Measurements from ENCODE around the gene PLXDC2. TPM values are rescaled to one million over a fixed set of nuclear protein-coding genes. Genes with fewer than 3 reads are reported as not detected.

The PLXDC2 gene
- total and polyA plus RNA-seq, 2 donors = 7.1 to 8.0 TPM

- Histone ChIP-seq H3K27me3 (ENCODE audit: control insufficient read depth in 2 of 2, insufficient read depth in 1 of 2, low read length in 1 of 2) (no peaks in the 10 kb centered on the region), H3K36me3 (ENCODE audit: control insufficient read depth in 2 of 2, insufficient read depth in 2 of 2, low read length in 1 of 2) (no peaks in the 10 kb centered on the region), H3K4me1 (ENCODE audit: control insufficient read depth in 2 of 2, insufficient read depth in 2 of 2, low read length in 2 of 2) (no peaks in the 10 kb centered on the region), H3K4me3 (ENCODE audit: low read length in 2 of 2) (no peak overlapping the region), H3K9me3 (ENCODE audit: control insufficient read depth in 2 of 2, insufficient read depth in 1 of 2, low read length in 1 of 2) (no peaks in the 10 kb centered on the region), H3K27ac (ENCODE audit: low read depth in 1 of 2, low read length in 1 of 2) (no peak overlapping the region)
- 100% methylated on average over 1 of the region's 1 CpG for WGBS
- no peak for DNase-seq (ENCODE audit: low read depth in 6 of 9, low spot score in 9 of 9)
These were observed 341.1 kb downstream of the PLXDC2 start for GRCh38 chr10:20157314-20157713.

DNA sequence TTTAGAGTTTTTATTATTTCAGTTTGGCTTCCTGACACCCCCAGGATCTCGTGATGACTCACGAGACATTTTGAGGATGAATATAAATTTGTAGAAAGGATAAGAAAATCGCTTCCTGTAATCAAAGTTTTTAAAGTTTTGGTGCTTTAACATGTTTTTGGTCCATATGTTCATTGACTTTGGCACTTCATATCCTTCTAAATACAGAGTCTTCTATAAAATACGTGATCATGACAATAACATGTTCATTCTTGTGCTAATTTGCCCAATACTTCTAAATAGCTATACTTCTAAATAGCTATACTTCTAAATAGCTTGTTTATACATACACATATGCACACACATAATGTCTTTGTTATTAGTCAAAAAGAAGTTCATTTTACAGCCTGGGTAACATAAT is 341.9 kb downstream of the PLXDC2 start:
- H3K27me3 ChIP-seq (ENCODE audit: control insufficient read depth in 2 of 2, insufficient read depth in 1 of 2, low read length in 1 of 2) = no peaks in the 10 kb centered on the region
- DNase-seq (ENCODE audit: low read depth in 6 of 9, low spot score in 9 of 9) = no peak
- 95% methylated on average over 4 of the region's 4 CpGs for WGBS
- no peaks in the 10 kb centered on the region for H3K36me3 ChIP-seq (ENCODE audit: control insufficient read depth in 2 of 2, insufficient read depth in 2 of 2, low read length in 1 of 2)
- no peak overlapping the region for H3K27ac ChIP-seq (ENCODE audit: low read depth in 1 of 2, low read length in 1 of 2)
- no peaks in the 10 kb centered on the region for H3K9me3 ChIP-seq (ENCODE audit: control insufficient read depth in 2 of 2, insufficient read depth in 1 of 2, low read length in 1 of 2)
- no peaks in the 10 kb centered on the region for H3K4me1 ChIP-seq (ENCODE audit: control insufficient read depth in 2 of 2, insufficient read depth in 2 of 2, low read length in 2 of 2)
- no peak overlapping the region for H3K4me3 ChIP-seq (ENCODE audit: low read length in 2 of 2)

GRCh38 chr10:20162123-20162522 is 345.9 kb downstream of the PLXDC2 start:
- H3K27ac ChIP-seq (ENCODE audit: low read depth in 1 of 2, low read length in 1 of 2) = no peak overlapping the region
- no peak overlapping the region for H3K4me3 ChIP-seq (ENCODE audit: low read length in 2 of 2)
- no peaks in the 10 kb centered on the region for H3K4me1 ChIP-seq (ENCODE audit: control insufficient read depth in 2 of 2, insufficient read depth in 2 of 2, low read length in 2 of 2)
- no peaks in the 10 kb centered on the region for H3K36me3 ChIP-seq (ENCODE audit: control insufficient read depth in 2 of 2, insufficient read depth in 2 of 2, low read length in 1 of 2)
- no peak for DNase-seq (ENCODE audit: low read depth in 6 of 9, low spot score in 9 of 9)
- no peaks in the 10 kb centered on the region for H3K9me3 ChIP-seq (ENCODE audit: control insufficient read depth in 2 of 2, insufficient read depth in 1 of 2, low read length in 1 of 2)
- H3K27me3 ChIP-seq (ENCODE audit: control insufficient read depth in 2 of 2, insufficient read depth in 1 of 2, low read length in 1 of 2) = no peaks in the 10 kb centered on the region

GRCh38 chr10:20166096-20166675 is 350.0 kb downstream of the PLXDC2 start:
- 90% methylated on average over 5 of the region's 5 CpGs for WGBS
- DNase-seq (ENCODE audit: low read depth in 6 of 9, low spot score in 9 of 9) = no peak
- Histone ChIP-seq H3K4me3 (ENCODE audit: low read length in 2 of 2) (no peak overlapping the region), H3K27ac (ENCODE audit: low read depth in 1 of 2, low read length in 1 of 2) (no peak overlapping the region), H3K27me3 (ENCODE audit: control insufficient read depth in 2 of 2, insufficient read depth in 1 of 2, low read length in 1 of 2) (no peaks in the 10 kb centered on the region), H3K4me1 (ENCODE audit: control insufficient read depth in 2 of 2, insufficient read depth in 2 of 2, low read length in 2 of 2) (no peaks in the 10 kb centered on the region), H3K36me3 (ENCODE audit: control insufficient read depth in 2 of 2, insufficient read depth in 2 of 2, low read length in 1 of 2) (no peaks in the 10 kb centered on the region), H3K9me3 (ENCODE audit: control insufficient read depth in 2 of 2, insufficient read depth in 1 of 2, low read length in 1 of 2) (no peaks in the 10 kb centered on the region)

DNA sequence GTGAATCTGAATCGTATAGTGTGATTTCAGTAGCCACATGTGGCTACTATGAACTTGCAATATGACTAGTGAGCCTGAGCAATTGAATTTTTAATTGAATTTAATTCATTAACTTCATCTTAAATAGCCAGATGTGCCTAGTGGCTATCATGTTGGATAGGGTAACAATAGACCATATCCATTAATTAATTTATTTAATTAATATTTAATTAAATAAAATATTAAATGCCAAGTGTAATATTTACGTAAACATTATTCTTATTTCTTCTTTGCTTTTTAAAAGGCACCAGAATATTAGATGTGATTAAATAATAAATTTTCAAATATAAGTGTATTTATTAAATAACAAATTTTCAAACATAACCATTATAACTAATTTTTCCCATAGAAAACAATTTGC is 354.4 kb downstream of the PLXDC2 start:
- H3K4me3 ChIP-seq (ENCODE audit: low read length in 2 of 2) = no peak overlapping the region
- H3K27me3 ChIP-seq (ENCODE audit: control insufficient read depth in 2 of 2, insufficient read depth in 1 of 2, low read length in 1 of 2) = no peaks in the 10 kb centered on the region
- H3K4me1 ChIP-seq (ENCODE audit: control insufficient read depth in 2 of 2, insufficient read depth in 2 of 2, low read length in 2 of 2) = no peaks in the 10 kb centered on the region
- WGBS = 97% methylated on average over 2 of the region's 2 CpGs
- H3K9me3 ChIP-seq (ENCODE audit: control insufficient read depth in 2 of 2, insufficient read depth in 1 of 2, low read length in 1 of 2) = no peaks in the 10 kb centered on the region
- H3K36me3 ChIP-seq (ENCODE audit: control insufficient read depth in 2 of 2, insufficient read depth in 2 of 2, low read length in 1 of 2) = no peaks in the 10 kb centered on the region
- DNase-seq (ENCODE audit: low read depth in 6 of 9, low spot score in 9 of 9) = no peak
- no peak overlapping the region for H3K27ac ChIP-seq (ENCODE audit: low read depth in 1 of 2, low read length in 1 of 2)

- Histone ChIP-seq H3K9me3 (ENCODE audit: control insufficient read depth in 2 of 2, insufficient read depth in 1 of 2, low read length in 1 of 2) (no peaks in the 10 kb centered on the region), H3K4me3 (ENCODE audit: low read length in 2 of 2) (no peak overlapping the region), H3K27me3 (ENCODE audit: control insufficient read depth in 2 of 2, insufficient read depth in 1 of 2, low read length in 1 of 2) (no peaks in the 10 kb centered on the region), H3K27ac (ENCODE audit: low read depth in 1 of 2, low read length in 1 of 2) (no peak overlapping the region), H3K4me1 (ENCODE audit: control insufficient read depth in 2 of 2, insufficient read depth in 2 of 2, low read length in 2 of 2) (no peaks in the 10 kb centered on the region), H3K36me3 (ENCODE audit: control insufficient read depth in 2 of 2, insufficient read depth in 2 of 2, low read length in 1 of 2) (no peaks in the 10 kb centered on the region)
- 88% methylated on average over 3 of the region's 3 CpGs for WGBS
- no peak for DNase-seq (ENCODE audit: low read depth in 6 of 9, low spot score in 9 of 9)
These were observed 356.8 kb downstream of the PLXDC2 start for GRCh38 chr10:20173046-20173445.

DNA sequence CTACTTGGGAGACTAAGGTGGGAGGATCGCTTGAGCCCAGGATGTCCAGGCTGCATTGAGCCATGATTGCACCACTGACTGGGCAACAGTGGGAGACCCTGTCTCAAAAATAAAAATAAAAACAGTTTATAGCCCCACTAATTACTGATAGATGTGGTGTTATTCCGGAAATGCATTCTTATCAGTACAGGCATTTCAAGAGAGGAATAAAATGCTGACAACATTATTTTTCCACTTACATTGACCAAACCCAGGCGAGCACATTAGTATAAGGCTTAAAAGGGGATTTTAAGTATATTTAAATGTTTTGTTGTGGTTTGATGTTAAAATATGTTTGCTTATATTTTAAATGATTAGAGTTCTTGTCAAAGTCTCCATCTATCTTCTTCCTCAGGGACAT is 359.5 kb downstream of the PLXDC2 start:
- H3K4me1 ChIP-seq (ENCODE audit: control insufficient read depth in 2 of 2, insufficient read depth in 2 of 2, low read length in 2 of 2) = no peaks in the 10 kb centered on the region
- no peak overlapping the region for H3K4me3 ChIP-seq (ENCODE audit: low read length in 2 of 2)
- WGBS = 78% methylated on average over 3 of the region's 3 CpGs
- no peak overlapping the region for H3K27ac ChIP-seq (ENCODE audit: low read depth in 1 of 2, low read length in 1 of 2)
- no peaks in the 10 kb centered on the region for H3K9me3 ChIP-seq (ENCODE audit: control insufficient read depth in 2 of 2, insufficient read depth in 1 of 2, low read length in 1 of 2)
- DNase-seq (ENCODE audit: low read depth in 6 of 9, low spot score in 9 of 9) = no peak
- H3K36me3 ChIP-seq (ENCODE audit: control insufficient read depth in 2 of 2, insufficient read depth in 2 of 2, low read length in 1 of 2) = no peaks in the 10 kb centered on the region
- no peaks in the 10 kb centered on the region for H3K27me3 ChIP-seq (ENCODE audit: control insufficient read depth in 2 of 2, insufficient read depth in 1 of 2, low read length in 1 of 2)

DNA sequence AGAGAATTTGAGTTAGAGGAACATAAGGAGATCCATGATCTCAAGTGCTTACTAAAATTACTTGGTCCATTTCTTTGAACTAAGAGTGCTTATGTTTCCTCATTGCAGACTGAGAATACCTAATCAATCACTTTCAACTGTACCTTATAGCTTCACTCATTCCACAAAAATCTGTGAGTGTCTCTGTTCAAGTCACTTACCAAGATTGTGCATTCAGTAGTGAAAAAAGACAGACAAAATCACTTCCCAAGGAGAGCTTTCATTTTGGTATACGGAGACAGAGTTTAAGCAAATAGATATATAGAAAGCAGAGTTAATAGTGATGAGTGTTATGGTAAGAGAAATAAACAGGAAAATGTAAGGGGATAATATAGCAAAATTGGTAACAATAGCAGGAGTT is 364.5 kb downstream of the PLXDC2 start:
- Histone ChIP-seq H3K4me1 (ENCODE audit: control insufficient read depth in 2 of 2, insufficient read depth in 2 of 2, low read length in 2 of 2) (no peaks in the 10 kb centered on the region), H3K27ac (ENCODE audit: low read depth in 1 of 2, low read length in 1 of 2) (no peak overlapping the region), H3K4me3 (ENCODE audit: low read length in 2 of 2) (no peak overlapping the region), H3K36me3 (ENCODE audit: control insufficient read depth in 2 of 2, insufficient read depth in 2 of 2, low read length in 1 of 2) (no peaks in the 10 kb centered on the region), H3K9me3 (ENCODE audit: control insufficient read depth in 2 of 2, insufficient read depth in 1 of 2, low read length in 1 of 2) (no peaks in the 10 kb centered on the region), H3K27me3 (ENCODE audit: control insufficient read depth in 2 of 2, insufficient read depth in 1 of 2, low read length in 1 of 2) (no peaks in the 10 kb centered on the region)
- 99% methylated on average over 1 of the region's 1 CpG for WGBS
- no peak for DNase-seq (ENCODE audit: low read depth in 6 of 9, low spot score in 9 of 9)

GRCh38 chr10:20181434-20181833 is 365.2 kb downstream of the PLXDC2 start:
- Histone ChIP-seq H3K9me3 (ENCODE audit: control insufficient read depth in 2 of 2, insufficient read depth in 1 of 2, low read length in 1 of 2) (no peaks in the 10 kb centered on the region), H3K4me3 (ENCODE audit: low read length in 2 of 2) (no peak overlapping the region), H3K27me3 (ENCODE audit: control insufficient read depth in 2 of 2, insufficient read depth in 1 of 2, low read length in 1 of 2) (no peaks in the 10 kb centered on the region), H3K4me1 (ENCODE audit: control insufficient read depth in 2 of 2, insufficient read depth in 2 of 2, low read length in 2 of 2) (no peaks in the 10 kb centered on the region), H3K27ac (ENCODE audit: low read depth in 1 of 2, low read length in 1 of 2) (no peak overlapping the region), H3K36me3 (ENCODE audit: control insufficient read depth in 2 of 2, insufficient read depth in 2 of 2, low read length in 1 of 2) (no peaks in the 10 kb centered on the region)
- WGBS = 95% methylated on average over 5 of the region's 5 CpGs
- DNase-seq (ENCODE audit: low read depth in 6 of 9, low spot score in 9 of 9) = no peak

- Histone ChIP-seq H3K4me1 (ENCODE audit: control insufficient read depth in 2 of 2, insufficient read depth in 2 of 2, low read length in 2 of 2) (no peaks in the 10 kb centered on the region), H3K36me3 (ENCODE audit: control insufficient read depth in 2 of 2, insufficient read depth in 2 of 2, low read length in 1 of 2) (no peaks in the 10 kb centered on the region)
These were observed 368.9 kb downstream of the PLXDC2 start for GRCh38 chr10:20185116-20185515.

More at GRCh38 chr10:20185116-20185515, 368.9 kb downstream of the PLXDC2 start:
- no peak overlapping the region for H3K27ac ChIP-seq (ENCODE audit: low read depth in 1 of 2, low read length in 1 of 2)
- H3K27me3 ChIP-seq (ENCODE audit: control insufficient read depth in 2 of 2, insufficient read depth in 1 of 2, low read length in 1 of 2) = no peaks in the 10 kb centered on the region
- no peak for DNase-seq (ENCODE audit: low read depth in 6 of 9, low spot score in 9 of 9)
- H3K9me3 ChIP-seq (ENCODE audit: control insufficient read depth in 2 of 2, insufficient read depth in 1 of 2, low read length in 1 of 2) = no peaks in the 10 kb centered on the region
- no peak overlapping the region for H3K4me3 ChIP-seq (ENCODE audit: low read length in 2 of 2)
